PC-3 (cell line): ENCODE data around the gene DRD2. TPM values are rescaled to one million over a fixed set of nuclear protein-coding genes. Genes with fewer than 3 reads are reported as not detected.

Experiments
- ATAC-seq: fragments of 200-7000 bp; cut with Tn5 transposase; 2 replicates; pipeline ENCODE4 v1.9.1; 2020; ENCODE audit warnings: mild to moderate bottlenecking, moderate library complexity
- BruUV-seq: library from RNA; stranded (reverse); fragments of 400-500 nt; replicated peaks from 2 replicates; lab custom pipeline; 2021; lab: Mats Ljungman, UMichigan
- CTCF ChIA-PET: fragments of 300-600 bp; sonication (Branson Sonifier 250); formaldehyde crosslinking; loops from one replicate; lab custom pipeline; 2022; ENCODE audit warnings: antibody characterized with exemption; lab: Charles Lee
- POLR2A ChIA-PET: fragments of 300-600 bp; sonication (Branson Sonifier 250); formaldehyde crosslinking; loops from one replicate; lab custom pipeline; 2022; ENCODE audit warnings: antibody characterized with exemption; ENCODE audit not compliant: unreplicated experiment; lab: Charles Lee
- DNase-seq: peaks from one replicate; pipeline ENCODE4 v3.0.0-alpha.2; 2015
- H2AFZ ChIP-seq: fragments of 300-600 bp; sonication (generic); 2 replicates; pipeline ENCODE4 v1.6.0; 2016; ENCODE audit warnings: antibody characterized with exemption, low read length
- H3F3A ChIP-seq: fragments of 300-600 bp; sonication (generic); one replicate; pipeline ENCODE4 v1.6.0; 2017; ENCODE audit warnings: antibody characterized with exemption, low read length, control low read depth, mild to moderate bottlenecking; ENCODE audit not compliant: unreplicated experiment
- H3K27ac ChIP-seq: fragments of 300-600 bp; sonication (generic); 2 replicates; pipeline ENCODE4 v1.5.1; 2016; ENCODE audit warnings: mild to moderate bottlenecking, low read length
- H3K27me3 ChIP-seq: fragments of 300-600 bp; sonication (generic); 2 replicates; pipeline ENCODE4 v1.6.1; 2016; ENCODE audit warnings: low read length, mixed read lengths
- H3K36me3 ChIP-seq: fragments of 300-600 bp; sonication (generic); 2 replicates; pipeline ENCODE4 v1.6.1; 2016; ENCODE audit warnings: low read depth, mixed run types, low read length, mixed read lengths
- H3K4me1 ChIP-seq: fragments of 300-600 bp; sonication (generic); 2 replicates; pipeline ENCODE4 v1.5.1; 2016; ENCODE audit warnings: low read length; ENCODE audit not compliant: insufficient read depth
- H3K4me2 ChIP-seq: fragments of 300-600 bp; sonication (generic); 2 replicates; pipeline ENCODE4 v1.6.0; 2016; ENCODE audit warnings: low read length
- H3K4me3 ChIP-seq: fragments of 300-600 bp; sonication (generic); 2 replicates; pipeline ENCODE4 v1.5.1; 2016; ENCODE audit warnings: mild to moderate bottlenecking, low read length, mixed read lengths
- H3K79me2 ChIP-seq: fragments of 300-600 bp; sonication (generic); 2 replicates; pipeline ENCODE4 v1.6.1; 2017; ENCODE audit warnings: low read length, mixed read lengths
- H3K9ac ChIP-seq: fragments of 300-600 bp; sonication (generic); 2 replicates; pipeline ENCODE4 v1.6.0; 2016; ENCODE audit warnings: mild to moderate bottlenecking, low read length
- H3K9me2 ChIP-seq: fragments of 300-600 bp; sonication (generic); replicated peaks from 2 replicates; pipeline ENCODE4 v1.6.1; 2016; ENCODE audit warnings: mixed run types, low read length, mixed read lengths
- H3K9me3 ChIP-seq: fragments of 300-600 bp; sonication (generic); 2 replicates; pipeline ENCODE4 v1.6.1; 2016; ENCODE audit warnings: low read length, mixed read lengths
- H4K20me1 ChIP-seq: fragments of 300-600 bp; sonication (generic); 2 replicates; pipeline ENCODE4 v1.6.1; 2016; ENCODE audit warnings: low read length, mixed read lengths
- EZH2 ChIP-seq: fragments of 300-600 bp; sonication (generic); IDR thresholded peaks from one replicate; pipeline ENCODE4 v1.6.1; 2017; ENCODE audit warnings: antibody characterized with exemption, mild to moderate bottlenecking, low read length; ENCODE audit not compliant: unreplicated experiment
- EZH2phosphoT487 ChIP-seq: fragments of 300-600 bp; sonication (generic); IDR thresholded peaks from 2 replicates; pipeline ENCODE4 v1.6.1; 2018; ENCODE audit warnings: mild to moderate bottlenecking, antibody characterized with exemption, low read length, borderline replicate concordance
- intact Hi-C: fragments of 100-400 bp; cut with micrococcal nuclease; formaldehyde crosslinking; loops from 2 replicates; pipeline ENCODE4 v1.9.0; 2023
- total RNA-seq: library from RNA; depleted of rRNA; stranded (reverse); fragments of >200 nt; gene quantifications from 2 replicates; pipeline ENCODE4 v1.2.3, GENCODE V29; 2014
- TF ChIP-seq, protein P1 (sequence below): fragments of 300-600 bp; sonication (generic); conservative IDR thresholded peaks from 2 replicates; pipeline ENCODE4 v1.5.1; 2017; ENCODE audit warnings: antibody characterized with exemption, low read depth, mild to moderate bottlenecking, low read length

DRD2 gene
- total RNA-seq, 1 experiment from 2014 or later: not detected

DNA sequence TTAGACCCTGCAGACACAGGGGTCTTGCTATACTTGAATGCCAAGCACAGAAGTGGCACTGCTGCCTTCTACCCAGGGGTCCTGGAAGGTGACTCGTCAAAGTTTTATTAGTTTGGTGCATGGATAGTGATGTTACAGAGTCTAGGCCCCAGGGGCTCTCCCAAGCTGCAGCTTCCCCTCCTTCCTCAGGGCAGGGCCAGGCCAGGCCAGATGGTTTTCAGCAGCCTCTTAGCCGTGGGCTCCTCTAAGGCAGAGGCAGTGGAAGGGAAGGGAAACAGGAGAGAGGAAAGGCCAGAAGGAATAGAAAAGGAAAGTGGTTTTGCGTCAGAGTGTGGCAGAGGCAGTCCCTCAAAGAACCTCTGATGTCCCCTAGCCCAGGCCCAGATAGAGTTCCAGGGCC is 65.7 kb downstream of the DRD2 start:
- no peak overlapping the region for H3K4me3 ChIP-seq
- POLR2A ChIA-PET: no interaction called here

DNA sequence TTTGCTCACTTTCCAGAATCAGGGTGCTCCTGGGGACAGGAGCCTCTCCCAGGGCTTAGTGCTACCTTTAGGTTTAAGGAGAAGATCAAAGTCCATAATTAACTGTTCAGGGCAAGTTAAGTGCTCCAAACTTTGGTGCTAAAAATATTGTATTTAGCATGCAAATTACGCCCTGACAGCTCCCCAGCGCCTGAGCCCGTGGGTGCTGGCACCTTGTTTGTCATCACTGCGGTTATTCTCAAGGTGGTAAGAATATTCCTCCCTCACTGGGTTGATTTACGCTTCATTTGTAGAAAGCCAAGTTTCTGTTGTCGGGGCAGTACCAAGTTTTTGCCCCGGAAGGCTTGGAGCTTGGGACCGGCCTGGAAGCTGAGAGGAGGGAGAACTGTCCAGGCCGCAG is 66.3 kb downstream of the DRD2 start:
- H3K4me2 ChIP-seq: no peak overlapping the region
- POLR2A ChIA-PET: no interaction called here

More for the DNA sequence above, 65.7 kb downstream of the DRD2 start:
- DNase-seq (no peak), ATAC-seq (no peak)
- Histone ChIP-seq H2AFZ (no peak overlapping the region), H3K4me1 (no peaks in the 10 kb centered on the region), H3K9me2 (no peaks in the 10 kb centered on the region), H3K4me2 (no peak overlapping the region), H3K9me3 (no peaks in the 10 kb centered on the region), H4K20me1 (no peaks in the 10 kb centered on the region), H3K9ac (no peak overlapping the region), H3K79me2 (no peaks in the 10 kb centered on the region), H3K27me3 (peaks cover 4% of the 10 kb centered on the region; the same call in 1 of the 2 replicates), H3K36me3 (no peaks in the 10 kb centered on the region), H3F3A (no peaks in the 10 kb centered on the region), H3K27ac (no peak overlapping the region)
- intact Hi-C loops: no loop called here
- CTCF ChIA-PET: no interaction called here
- BruUV-seq: no TSS peak
- no peak for TF ChIP-seq EZH2
- TF ChIP-seq EZH2phosphoT487: no peak
- TF ChIP-seq, protein P1, sequence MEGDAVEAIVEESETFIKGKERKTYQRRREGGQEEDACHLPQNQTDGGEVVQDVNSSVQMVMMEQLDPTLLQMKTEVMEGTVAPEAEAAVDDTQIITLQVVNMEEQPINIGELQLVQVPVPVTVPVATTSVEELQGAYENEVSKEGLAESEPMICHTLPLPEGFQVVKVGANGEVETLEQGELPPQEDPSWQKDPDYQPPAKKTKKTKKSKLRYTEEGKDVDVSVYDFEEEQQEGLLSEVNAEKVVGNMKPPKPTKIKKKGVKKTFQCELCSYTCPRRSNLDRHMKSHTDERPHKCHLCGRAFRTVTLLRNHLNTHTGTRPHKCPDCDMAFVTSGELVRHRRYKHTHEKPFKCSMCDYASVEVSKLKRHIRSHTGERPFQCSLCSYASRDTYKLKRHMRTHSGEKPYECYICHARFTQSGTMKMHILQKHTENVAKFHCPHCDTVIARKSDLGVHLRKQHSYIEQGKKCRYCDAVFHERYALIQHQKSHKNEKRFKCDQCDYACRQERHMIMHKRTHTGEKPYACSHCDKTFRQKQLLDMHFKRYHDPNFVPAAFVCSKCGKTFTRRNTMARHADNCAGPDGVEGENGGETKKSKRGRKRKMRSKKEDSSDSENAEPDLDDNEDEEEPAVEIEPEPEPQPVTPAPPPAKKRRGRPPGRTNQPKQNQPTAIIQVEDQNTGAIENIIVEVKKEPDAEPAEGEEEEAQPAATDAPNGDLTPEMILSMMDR: no peak

DNA sequence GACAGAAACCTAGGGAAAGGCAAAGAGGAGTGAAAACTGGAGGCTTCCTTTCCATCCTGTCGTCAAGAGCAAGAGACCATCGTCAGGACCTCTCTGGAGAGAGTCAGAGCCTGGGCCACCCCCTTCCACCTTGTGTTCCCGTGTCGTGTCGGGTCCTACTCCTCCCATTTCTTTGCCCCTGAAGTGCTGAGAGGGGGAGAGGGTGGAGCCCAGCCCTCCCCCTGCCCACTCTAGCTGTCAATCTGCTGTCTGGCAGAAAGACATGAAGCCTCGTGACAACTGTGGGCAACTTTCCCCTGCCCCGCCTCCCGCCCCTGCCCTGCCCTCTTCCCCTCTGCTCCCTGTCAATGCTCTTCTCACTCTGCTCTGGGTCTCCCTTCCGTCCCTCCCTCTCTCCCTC is 67.0 kb downstream of the DRD2 start:
- no peak overlapping the region for H2AFZ ChIP-seq
- intact Hi-C loops: no loop called here
- no TSS peak for BruUV-seq
- no peaks in the 10 kb centered on the region for H3F3A ChIP-seq
- no peaks in the 10 kb centered on the region for H3K9me2 ChIP-seq
- no peak overlapping the region for H3K4me2 ChIP-seq
- CTCF ChIA-PET: no interaction called here
- H3K4me1 ChIP-seq: no peaks in the 10 kb centered on the region
- H4K20me1 ChIP-seq: no peaks in the 10 kb centered on the region
- H3K4me3 ChIP-seq: no peak overlapping the region
- H3K9ac ChIP-seq: no peak overlapping the region
- H3K9me3 ChIP-seq: no peaks in the 10 kb centered on the region
- no peak overlapping the region for H3K27ac ChIP-seq
- no peaks in the 10 kb centered on the region for H3K36me3 ChIP-seq
- POLR2A ChIA-PET: no interaction called here
- peaks cover 16% of the 10 kb centered on the region; the same call in 1 of the 2 replicates for H3K27me3 ChIP-seq
- DNase-seq: no peak
- no peak for ATAC-seq
- TF ChIP-seq EZH2: no peak
- TF ChIP-seq EZH2phosphoT487: no peak
- TF ChIP-seq, protein P1: no peak
- no peaks in the 10 kb centered on the region for H3K79me2 ChIP-seq

More for the DNA sequence above, 66.3 kb downstream of the DRD2 start:
- no TSS peak for BruUV-seq
- no peaks in the 10 kb centered on the region for H3K9me3 ChIP-seq
- ATAC-seq (no peak), DNase-seq (no peak)
- CTCF ChIA-PET: no interaction called here
- no peak overlapping the region for H2AFZ ChIP-seq
- no peak overlapping the region for H3K4me3 ChIP-seq
- H3K27ac ChIP-seq: no peak overlapping the region
- intact Hi-C loops: no loop called here
- no peaks in the 10 kb centered on the region for H3K9me2 ChIP-seq
- H3K79me2 ChIP-seq: no peaks in the 10 kb centered on the region
- H3K27me3 ChIP-seq: peaks cover 10% of the 10 kb centered on the region; the same call in 1 of the 2 replicates
- H3K4me1 ChIP-seq: no peaks in the 10 kb centered on the region
- TF ChIP-seq EZH2phosphoT487: no peak
- TF ChIP-seq EZH2: no peak
- TF ChIP-seq, protein P1: no peak
- no peak overlapping the region for H3K9ac ChIP-seq
- no peaks in the 10 kb centered on the region for H3K36me3 ChIP-seq
- H4K20me1 ChIP-seq: no peaks in the 10 kb centered on the region
- H3F3A ChIP-seq: no peaks in the 10 kb centered on the region
